Neural progenitor cell (in vitro differentiated cells): Measurements from ENCODE around the gene AP5Z1.

Source experiments
- CTCF ChIP-seq: fragments of 200-600 bp; sonication (generic); IDR thresholded peaks from 2 replicates; pipeline ENCODE4 v1.5.1; 2017; ENCODE audit warnings: antibody characterized with exemption, mild to moderate bottlenecking
- EZH2 ChIP-seq: fragments of 200-600 bp; sonication (generic); IDR thresholded peaks from 2 replicates; pipeline ENCODE4 v1.6.1; 2017; ENCODE audit warnings: antibody characterized with exemption, mild to moderate bottlenecking, moderate library complexity

GRCh38 chr7:4808026-4808425 is 32.6 kb downstream of the AP5Z1 start:
- no peak for TF ChIP-seq CTCF
- no peak for TF ChIP-seq EZH2
